ENCODE data around the gene SLC6A8.
"Not testable (repeated sequence)": the region's sequence is repeated elsewhere in the genome, so short reads cannot be mapped to it uniquely, and the experiment has no call there.

Gene SLC6A8

GRCh38 chrX:153672531-153673427 lies 14.9 kb upstream of the SLC6A8 start:
- no peak for DNase-seq

- DNase-seq: no peak
Observed at GRCh38 chrX:153673428-153674218, 14.1 kb upstream of the SLC6A8 start, which contains the start of gene PNCK. Gene PNCK, minus strand, starts transcription at chrX:153673813. Its CDS starts 737 bp downstream, at chrX:153673076.

GRCh38 chrX:153674219-153674851 lies 13.4 kb upstream of the SLC6A8 start:
- DNase-seq: no peak

- no peak for DNase-seq
Observed at GRCh38 chrX:153681175-153681574, 6.6 kb upstream of the SLC6A8 start.

- DNase-seq: not testable (repeated sequence)
Observed at GRCh38 chrX:153683486-153683885, 4.2 kb upstream of the SLC6A8 start.

- no peak for DNase-seq
Observed at GRCh38 chrX:153684467-153685155, 3.1 kb upstream of the SLC6A8 start.

- DNase-seq: no peak
Observed at GRCh38 chrX:153685156-153685536, 2.6 kb upstream of the SLC6A8 start.

- no peak for DNase-seq
Observed at GRCh38 chrX:153685751-153686696, 1.7 kb upstream of the SLC6A8 start.

- no peak for DNase-seq
Observed at GRCh38 chrX:153686711-153687110, 1.0 kb upstream of the SLC6A8 start.

- no peak for DNase-seq
Observed at GRCh38 chrX:153688071-153688470, 345 bp downstream of the SLC6A8 start.

- DNase-seq: no peak
Observed at GRCh38 chrX:153688506-153688905, 780 bp downstream of the SLC6A8 start.

- DNase-seq: no peak
Observed at GRCh38 chrX:153688911-153689590, 1.3 kb downstream of the SLC6A8 start.

GRCh38 chrX:153689654-153690465 lies 2.1 kb downstream of the SLC6A8 start:
- DNase-seq: no peak

- no peak for DNase-seq
Observed at GRCh38 chrX:153690466-153690865, 2.7 kb downstream of the SLC6A8 start.

- DNase-seq: not testable (repeated sequence)
Observed at GRCh38 chrX:153691032-153691827, 3.5 kb downstream of the SLC6A8 start.

GRCh38 chrX:153692003-153692402 lies 4.3 kb downstream of the SLC6A8 start:
- no peak for DNase-seq

- no peak for DNase-seq
Observed at GRCh38 chrX:153692611-153693156, 5.0 kb downstream of the SLC6A8 start.

- DNase-seq: no peak
Observed at GRCh38 chrX:153693216-153694086, 5.7 kb downstream of the SLC6A8 start.

All from activated naive CD4-positive, alpha-beta T cell treated with Interleukin-2 at 50 U/mL for 16 hours (primary cell).